Left ventricle myocardium inferior (tissue), 1 donor: ENCODE measurements around the gene TP63. TPM values are rescaled to one million over a fixed set of nuclear protein-coding genes. Genes with fewer than 3 reads are reported as not detected.

Experiments
- DNase-seq: peaks from one replicate; pipeline ENCODE4 v3.0.0-alpha.2; 2020
- H3K27ac ChIP-seq: fragments of 200-600 bp; replicated peaks from 2 replicates; pipeline ENCODE4 v1.8.0; 2021
- H3K27me3 ChIP-seq: fragments of 200-600 bp; 2 replicates; pipeline ENCODE4 v1.8.0; 2021; ENCODE audit warnings: low read depth
- H3K36me3 ChIP-seq: fragments of 200-600 bp; 2 replicates; pipeline ENCODE4 v1.8.0; 2021
- H3K4me1 ChIP-seq: fragments of 200-600 bp; 2 replicates; pipeline ENCODE4 v1.8.0; 2021
- H3K4me3 ChIP-seq: fragments of 200-600 bp; 2 replicates; pipeline ENCODE4 v1.8.0; 2021; ENCODE audit warnings: mild to moderate bottlenecking, moderate library complexity
- H3K9me3 ChIP-seq: fragments of 200-600 bp; replicated peaks from 2 replicates; pipeline ENCODE4 v1.8.0; 2021
- CTCF ChIP-seq: fragments of 200-600 bp; IDR thresholded peaks from 2 replicates; pipeline ENCODE4 v1.8.0; 2021; ENCODE audit warnings: antibody characterized with exemption, mild to moderate bottlenecking, borderline replicate concordance
- intact Hi-C: fragments of 100-400 bp; cut with micrococcal nuclease; formaldehyde crosslinking; loops from one replicate; pipeline ENCODE4 v1.11.0; 2022
- total RNA-seq: library from RNA; stranded (reverse); fragmentation: NEBNext Ultra II Directional; extraction: Animal tissue kit (Norgen Biotek cat#: 25700); gene quantifications from one replicate; pipeline ENCODE4 v1.2.1, GENCODE V29; 2021
- donor health status: DM: no; HTN: yes; CAD: no; lungs with severe emphysema.

The TP63 gene
- total RNA-seq, 1 donor from 2014 or later = 0.14 TPM

GRCh38 chr3:189779166-189779565, 148.0 kb downstream of the TP63 start:
- intact Hi-C loops = no loop called here
- no peak overlapping the region for H3K4me3 ChIP-seq
- no peaks in the 10 kb centered on the region for H3K9me3 ChIP-seq
- no peaks in the 10 kb centered on the region for H3K36me3 ChIP-seq
- no peak for TF ChIP-seq CTCF
- no peak for DNase-seq
- no peak overlapping the region for H3K27ac ChIP-seq
- no peaks in the 10 kb centered on the region for H3K27me3 ChIP-seq
- H3K4me1 ChIP-seq = no peaks in the 10 kb centered on the region

GRCh38 chr3:189780546-189781270, 149.5 kb downstream of the TP63 start:
- H3K9me3 ChIP-seq = no peaks in the 10 kb centered on the region
- intact Hi-C loops = no loop called here
- no peaks in the 10 kb centered on the region for H3K27me3 ChIP-seq
- no peaks in the 10 kb centered on the region for H3K4me1 ChIP-seq
- H3K27ac ChIP-seq = no peak overlapping the region
- H3K36me3 ChIP-seq = no peaks in the 10 kb centered on the region
- no peak for DNase-seq
- H3K4me3 ChIP-seq = no peak overlapping the region
- TF ChIP-seq CTCF = no peak

- H3K36me3 ChIP-seq = no peaks in the 10 kb centered on the region
- no peak overlapping the region for H3K27ac ChIP-seq
- no peaks in the 10 kb centered on the region for H3K27me3 ChIP-seq
- no peaks in the 10 kb centered on the region for H3K4me1 ChIP-seq
- intact Hi-C loops = no loop called here
- no peaks in the 10 kb centered on the region for H3K9me3 ChIP-seq
- H3K4me3 ChIP-seq = no peak overlapping the region
- DNase-seq = no peak
- no peak for TF ChIP-seq CTCF
Observed at GRCh38 chr3:189781415-189781814, 150.2 kb downstream of the TP63 start.

GRCh38 chr3:189786479-189787064, 155.4 kb downstream of the TP63 start:
- no peaks in the 10 kb centered on the region for H3K9me3 ChIP-seq
- DNase-seq = no peak
- no peak overlapping the region for H3K4me3 ChIP-seq
- H3K36me3 ChIP-seq = no peaks in the 10 kb centered on the region
- no peaks in the 10 kb centered on the region for H3K4me1 ChIP-seq
- intact Hi-C loops = no loop called here
- no peaks in the 10 kb centered on the region for H3K27me3 ChIP-seq
- no peak overlapping the region for H3K27ac ChIP-seq
- no peak for TF ChIP-seq CTCF

GRCh38 chr3:189787191-189787590, 156.0 kb downstream of the TP63 start:
- H3K27ac ChIP-seq = no peak overlapping the region
- H3K4me1 ChIP-seq = no peaks in the 10 kb centered on the region
- H3K36me3 ChIP-seq = no peaks in the 10 kb centered on the region
- intact Hi-C loops = no loop called here
- no peaks in the 10 kb centered on the region for H3K27me3 ChIP-seq
- DNase-seq = no peak
- H3K4me3 ChIP-seq = no peak overlapping the region
- no peaks in the 10 kb centered on the region for H3K9me3 ChIP-seq
- TF ChIP-seq CTCF = no peak
